ENCODE measurements around the gene USP10.
"Not testable (repeated sequence)": the region's sequence is repeated elsewhere in the genome, so short reads cannot be mapped to it uniquely, and the experiment has no call there.

USP10 gene

DNA sequence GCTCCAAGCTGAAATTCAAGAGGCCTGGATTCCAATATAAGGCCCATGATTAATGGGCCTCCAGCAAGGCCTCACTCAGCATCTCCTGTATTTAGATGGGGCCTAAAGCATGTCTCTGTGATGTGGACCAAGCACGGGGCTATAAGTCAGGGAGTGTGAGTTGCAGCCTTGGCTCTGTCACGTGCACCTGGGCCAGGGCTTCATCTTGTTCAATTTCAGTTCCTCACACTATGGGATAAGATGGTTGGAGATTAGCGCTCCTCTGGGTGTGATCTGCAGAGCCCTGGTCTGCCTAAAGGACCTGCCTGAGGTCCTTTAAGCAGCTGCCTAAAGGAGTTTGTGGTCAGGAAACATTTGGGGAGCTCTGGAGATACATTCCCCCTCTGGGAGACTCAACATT lies 26.2 kb upstream of the USP10 start:
- DNase-seq = no peak

DNA sequence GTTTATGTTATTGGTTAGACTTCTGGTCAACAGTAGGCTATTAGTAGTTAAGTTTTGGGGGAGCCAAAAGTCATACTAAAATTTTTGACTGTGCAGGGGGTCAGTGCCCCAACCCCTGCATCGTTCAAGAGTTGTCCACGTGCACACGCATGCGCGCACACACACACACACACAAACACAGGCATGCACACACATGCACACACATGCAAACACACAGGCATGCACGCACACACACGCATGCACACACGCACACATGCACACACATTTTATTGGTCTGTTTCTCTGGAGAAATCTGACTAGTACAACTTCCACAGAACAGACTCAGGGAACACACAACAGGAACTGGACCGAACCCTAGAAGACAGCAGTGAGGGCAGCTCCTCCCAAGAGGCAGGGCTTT lies 24.4 kb upstream of the USP10 start:
- no peak for DNase-seq

DNA sequence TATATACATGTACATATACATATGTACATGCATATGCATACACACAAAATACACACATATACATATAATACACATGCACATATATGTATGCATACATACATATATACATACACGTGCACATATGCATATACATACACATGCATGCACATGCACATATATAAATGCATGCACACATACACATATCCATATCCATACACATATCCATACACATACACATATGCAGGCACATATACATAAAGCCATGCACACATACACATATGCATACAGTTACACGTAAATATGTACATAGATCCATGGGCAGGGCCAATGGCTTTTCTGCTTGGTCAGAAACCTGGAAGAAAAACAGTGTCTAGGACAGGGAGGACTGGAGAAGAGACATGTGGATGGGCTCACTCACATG lies 23.9 kb upstream of the USP10 start:
- no peak for DNase-seq

GRCh38 chr16:84677017-84677803 lies 22.6 kb upstream of the USP10 start:
- no peak for DNase-seq

GRCh38 chr16:84677849-84678248 lies 22.0 kb upstream of the USP10 start:
- DNase-seq = no peak

GRCh38 chr16:84678541-84678940 lies 21.3 kb upstream of the USP10 start:
- DNase-seq = no peak

- DNase-seq = no peak
Measured at GRCh38 chr16:84680165-84680842, 19.5 kb upstream of the USP10 start.

GRCh38 chr16:84680843-84681629 lies 18.8 kb upstream of the USP10 start:
- DNase-seq = no peak

GRCh38 chr16:84683691-84684591 lies 15.9 kb upstream of the USP10 start:
- no peak for DNase-seq

DNA sequence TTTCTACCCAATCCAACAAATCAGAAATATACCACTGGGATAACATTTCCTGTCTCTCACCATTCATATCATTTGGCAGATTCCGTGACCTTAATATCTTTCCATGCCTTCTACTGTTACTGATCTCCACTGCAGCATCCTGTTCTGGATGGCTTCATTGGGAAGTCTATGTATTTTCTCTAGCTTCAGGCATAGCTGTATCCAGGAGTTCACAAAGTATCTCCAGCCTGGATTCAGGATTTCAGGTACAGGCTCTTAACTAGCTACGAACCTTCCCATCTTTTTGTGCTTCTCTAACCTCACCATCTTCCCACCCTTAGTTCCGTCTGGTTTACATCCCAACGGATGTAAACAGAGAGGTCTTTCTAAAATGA lies 15.2 kb upstream of the USP10 start:
- DNase-seq = no peak

DNA sequence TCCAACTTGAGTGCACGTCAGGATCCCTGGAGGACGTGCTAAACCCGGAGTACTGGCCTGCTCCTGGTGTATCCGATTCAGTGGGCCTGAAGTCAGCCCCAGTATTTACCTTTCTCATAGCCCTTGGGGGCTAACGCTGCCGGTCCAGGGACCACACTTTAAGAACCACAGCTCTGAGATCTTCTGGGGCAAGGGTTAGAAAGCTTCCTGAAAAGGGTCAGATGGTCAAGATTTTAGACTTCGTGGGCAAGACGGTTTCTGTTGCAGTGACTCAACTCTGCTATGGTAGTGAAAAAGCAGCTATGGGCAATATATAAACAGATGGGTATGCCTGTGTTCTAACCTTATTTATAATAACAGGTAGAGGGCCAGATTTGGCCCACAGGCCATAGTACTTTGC lies 14.6 kb upstream of the USP10 start:
- no peak for DNase-seq

GRCh38 chr16:84686707-84687298 lies 13.0 kb upstream of the USP10 start:
- DNase-seq = no peak

GRCh38 chr16:84687715-84688114 lies 12.1 kb upstream of the USP10 start:
- DNase-seq = peak; percentile 92

DNA sequence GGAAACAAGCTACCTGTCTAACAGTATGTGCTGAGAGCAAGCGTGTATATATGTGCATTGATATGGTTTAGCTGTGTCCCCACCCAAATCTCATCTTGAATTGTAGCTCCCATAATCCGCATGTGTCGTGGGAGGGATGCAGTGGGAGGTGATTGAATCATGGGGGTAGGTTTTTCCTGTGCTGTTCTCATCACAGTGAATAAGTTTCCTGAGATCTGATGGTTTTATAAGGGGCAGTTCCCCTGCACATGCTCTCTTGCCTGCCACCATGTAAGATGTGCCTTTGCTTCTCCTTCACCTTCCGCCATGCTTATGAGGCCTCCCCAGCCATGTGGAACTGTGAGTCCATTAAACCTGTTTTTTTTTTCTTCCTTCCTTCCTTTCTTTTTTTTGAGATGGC lies 11.6 kb upstream of the USP10 start:
- DNase-seq = not testable (repeated sequence)

DNA sequence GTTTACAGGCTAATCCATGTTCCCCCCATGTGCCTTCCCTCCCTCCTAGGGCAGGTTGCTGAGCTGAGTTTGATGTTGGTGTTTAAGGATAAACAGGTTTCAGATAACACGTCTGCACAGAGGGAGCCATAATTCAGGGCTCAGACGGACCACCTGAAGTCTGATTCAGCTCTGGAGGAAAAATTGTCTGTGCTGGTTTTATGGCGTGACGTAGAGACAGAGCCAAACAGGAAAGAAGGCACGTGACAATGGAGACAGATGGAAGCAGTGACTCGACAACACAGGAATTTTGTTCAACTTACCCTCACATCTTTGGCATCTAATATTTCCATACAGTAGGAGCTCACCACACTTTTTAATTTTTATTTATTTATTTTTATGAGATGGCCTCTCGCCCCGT lies 10.7 kb upstream of the USP10 start:
- peak; percentile 53 for DNase-seq

- DNase-seq = no peak
Measured at GRCh38 chr16:84690088-84690819, 9.5 kb upstream of the USP10 start.

GRCh38 chr16:84692451-84693214 lies 7.2 kb upstream of the USP10 start:
- no peak for DNase-seq

- not testable (repeated sequence) for DNase-seq
Measured at GRCh38 chr16:84693869-84694268, 5.9 kb upstream of the USP10 start.

DNA sequence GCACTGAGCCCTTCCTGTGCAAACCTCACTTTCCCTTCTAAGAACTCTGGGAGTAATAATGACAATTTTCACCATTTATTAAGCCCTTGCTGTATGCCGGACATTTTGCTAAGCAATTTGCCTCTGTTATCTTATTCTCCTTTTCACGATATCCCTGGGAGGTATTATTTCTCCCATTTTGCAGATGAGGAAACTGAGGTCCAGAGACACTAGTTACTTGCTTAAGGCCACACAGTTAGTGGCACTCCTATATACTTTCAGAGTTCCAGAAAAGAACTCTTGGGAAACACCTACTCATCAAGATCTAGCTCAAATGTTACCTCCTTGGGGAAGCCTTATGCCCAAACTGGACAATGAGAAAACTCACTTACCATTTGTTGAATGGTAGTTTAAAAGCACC lies 4.8 kb upstream of the USP10 start:
- DNase-seq = no peak

- DNase-seq = peak; percentile 5
Measured at GRCh38 chr16:84699147-84699711, 571 bp upstream of the USP10 start.

Data from kidney glomerular epithelial cell (primary cell).